Breast epithelium (tissue), 3 donors: ENCODE data around the gene RALGAPA1.

Experiments
- CTCF ChIP-seq, 3 donors: fragments of 450-650 bp; IDR thresholded peaks; one replicate each; pipeline ENCODE4 v1.5.1; 2016 to 2017; ENCODE audit warnings: antibody characterized with exemption in 3 of 3, mild to moderate bottlenecking in 3 of 3, moderate library complexity in 3 of 3
- POLR2A ChIP-seq: fragments of 450-650 bp; IDR thresholded peaks from one replicate; pipeline ENCODE4 v1.6.1; 2016; ENCODE audit warnings: antibody characterized with exemption, mild to moderate bottlenecking, moderate library complexity

DNA sequence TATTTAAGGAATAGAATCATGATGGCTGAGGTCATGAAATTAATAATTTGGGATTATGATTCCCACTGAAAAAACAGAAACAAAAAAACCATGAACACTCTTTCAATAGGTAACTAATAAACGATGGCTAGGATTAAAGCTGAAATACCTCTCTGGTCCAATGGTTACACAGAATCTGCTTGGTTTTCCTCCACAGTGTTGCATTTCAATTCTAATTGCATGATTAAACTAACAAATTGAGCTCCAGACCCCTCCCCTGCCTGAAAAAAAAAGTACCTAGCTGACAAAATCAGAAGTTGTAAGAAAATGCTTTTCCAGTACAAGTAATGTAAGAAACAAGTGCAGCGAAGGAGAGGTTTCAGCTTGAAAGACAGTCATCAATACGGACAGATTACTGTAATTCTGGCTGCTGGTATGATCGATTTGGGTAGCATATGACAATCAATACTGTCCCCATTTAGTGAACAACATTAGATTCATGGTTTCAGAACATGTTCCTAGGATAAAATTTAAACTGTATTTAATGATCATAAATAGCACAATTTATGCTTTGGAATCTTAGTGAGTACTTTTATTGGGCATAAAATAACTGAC, 243.1 kb downstream of the RALGAPA1 start:
- TF ChIP-seq POLR2A (no peak), CTCF (IDR thresholded peaks at IDR 0.05) (no peak)
